Activated T-helper 1 cell treated with anti-CD3 and anti-CD28 coated beads, Interleukin-12 subunit alpha, Interleukin-12 subunit beta, Interleukin-2, Interleukin-4 antibody, amounts not matched to agents 30 ng/mL and 10 ng/mL and 1 ng/mL, durations not matched to agents 14 hours and 24 hours and 36 hours (primary cell): Measurements from ENCODE around the gene TRPM3. TPM values are rescaled to one million over a fixed set of nuclear protein-coding genes. Genes with fewer than 3 reads are reported as not detected.

Experiments used
- DNase-seq: peaks from one replicate; pipeline ENCODE4 v3.0.0; 2021; ENCODE audit warnings: low spot score
- H3K27ac Mint-ChIP-seq: one replicate; pipeline ENCODE4 v1.8.0; 2021; ENCODE audit warnings: mild to moderate bottlenecking, mixed read lengths
- H3K27me3 Mint-ChIP-seq: one replicate; pipeline ENCODE4 v1.8.0; 2022; ENCODE audit warnings: mild to moderate bottlenecking, moderate library complexity, mixed read lengths; ENCODE audit not compliant: insufficient read depth
- H3K36me3 Mint-ChIP-seq: one replicate; pipeline ENCODE4 v1.8.0; 2021; ENCODE audit warnings: low read depth, mixed read lengths
- H3K4me1 Mint-ChIP-seq: one replicate; pipeline ENCODE4 v1.8.0; 2021; ENCODE audit warnings: low read depth, mixed read lengths
- H3K4me3 Mint-ChIP-seq: one replicate; pipeline ENCODE4 v1.8.0; 2021; ENCODE audit warnings: mild to moderate bottlenecking, moderate library complexity, mixed read lengths
- H3K9me3 Mint-ChIP-seq: one replicate; pipeline ENCODE4 v1.8.0; 2021; ENCODE audit warnings: mixed read lengths
- intact Hi-C: fragments of 100-400 bp; cut with micrococcal nuclease; formaldehyde crosslinking; loops from one replicate; pipeline ENCODE4 v1.15.1; 2024
- total RNA-seq: library from RNA; stranded (reverse); gene quantifications from 2 replicates; pipeline ENCODE4 v1.2.3, GENCODE V29; 2022

The TRPM3 gene
- total RNA-seq, 1 donor from 2014 or later: not detected

GRCh38 chr9:70603020-70603411 lies 518.4 kb downstream of the TRPM3 start:
- intact Hi-C loops: loop anchor here (5.0 kb wide), 3 partner anchors 41 to 346 kb away; partner anchors contain the start of gene SMC5
- Mint-ChIP-seq H3K36me3 (no peaks in the 10 kb centered on the region), H3K4me1 (peaks cover 5% of the 10 kb centered on the region), H3K27me3 (peaks cover 2% of the 10 kb centered on the region), H3K27ac (no peak overlapping the region), H3K4me3 (no peak overlapping the region), H3K9me3 (no peaks in the 10 kb centered on the region)
- no peak for DNase-seq

- H3K27me3 Mint-ChIP-seq: peaks cover 2% of the 10 kb centered on the region
These were observed 519.0 kb downstream of the TRPM3 start for GRCh38 chr9:70602321-70603019.

GRCh38 chr9:70601000-70601951 lies 520.1 kb downstream of the TRPM3 start:
- Mint-ChIP-seq H3K9me3 (no peaks in the 10 kb centered on the region), H3K36me3 (no peaks in the 10 kb centered on the region), H3K27me3 (peaks cover 2% of the 10 kb centered on the region), H3K27ac (no peak overlapping the region), H3K4me1 (peaks cover 5% of the 10 kb centered on the region), H3K4me3 (no peak overlapping the region)
- intact Hi-C loops: loop anchor here (5.0 kb wide), 3 partner anchors 39 to 344 kb away; partner anchors contain the start of gene SMC5
- no peak for DNase-seq

More at GRCh38 chr9:70602321-70603019, 519.0 kb downstream of the TRPM3 start:
- H3K9me3 Mint-ChIP-seq: no peaks in the 10 kb centered on the region
- no peaks in the 10 kb centered on the region for H3K36me3 Mint-ChIP-seq
- intact Hi-C loops: loop anchor here (1.0 to 5.0 kb wide), 7 partner anchors 40 to 345 kb away; partner anchors contain the start of genes KLF9 and SMC5
- H3K4me3 Mint-ChIP-seq: no peak overlapping the region
- H3K27ac Mint-ChIP-seq: no peak overlapping the region
- H3K4me1 Mint-ChIP-seq: peaks cover 5% of the 10 kb centered on the region
- peak; percentile 23 for DNase-seq

- no peak for DNase-seq
- intact Hi-C loops: loop anchor here (5.0 kb wide), 3 partner anchors 38 to 343 kb away; partner anchors contain the start of gene SMC5
- H3K4me1 Mint-ChIP-seq: peaks cover 5% of the 10 kb centered on the region
- H3K27me3 Mint-ChIP-seq: peaks cover 2% of the 10 kb centered on the region
- no peaks in the 10 kb centered on the region for H3K9me3 Mint-ChIP-seq
- H3K36me3 Mint-ChIP-seq: no peaks in the 10 kb centered on the region
- no peak overlapping the region for H3K27ac Mint-ChIP-seq
- H3K4me3 Mint-ChIP-seq: no peak overlapping the region
These were observed 520.9 kb downstream of the TRPM3 start for GRCh38 chr9:70600506-70600905.

- H3K4me1 Mint-ChIP-seq: peaks cover 5% of the 10 kb centered on the region
- no peak overlapping the region for H3K27ac Mint-ChIP-seq
- no peaks in the 10 kb centered on the region for H3K9me3 Mint-ChIP-seq
- H3K36me3 Mint-ChIP-seq: no peaks in the 10 kb centered on the region
- intact Hi-C loops: no loop called here
- peaks cover 2% of the 10 kb centered on the region for H3K27me3 Mint-ChIP-seq
- no peak for DNase-seq
- H3K4me3 Mint-ChIP-seq: no peak overlapping the region
These were observed 523.5 kb downstream of the TRPM3 start for GRCh38 chr9:70597886-70598285.

GRCh38 chr9:70595211-70595610 lies 526.2 kb downstream of the TRPM3 start:
- no peaks in the 10 kb centered on the region for H3K36me3 Mint-ChIP-seq
- H3K9me3 Mint-ChIP-seq: no peaks in the 10 kb centered on the region
- intact Hi-C loops: no loop called here
- H3K27me3 Mint-ChIP-seq: peaks cover 2% of the 10 kb centered on the region
- peaks cover 5% of the 10 kb centered on the region for H3K4me1 Mint-ChIP-seq
- H3K27ac Mint-ChIP-seq: no peak overlapping the region
- H3K4me3 Mint-ChIP-seq: no peak overlapping the region
- no peak for DNase-seq

- intact Hi-C loops: no loop called here
- H3K27me3 Mint-ChIP-seq: peaks cover 2% of the 10 kb centered on the region
- H3K4me1 Mint-ChIP-seq: peaks cover 5% of the 10 kb centered on the region
- DNase-seq: no peak
- no peaks in the 10 kb centered on the region for H3K36me3 Mint-ChIP-seq
- H3K27ac Mint-ChIP-seq: no peak overlapping the region
- no peak overlapping the region for H3K4me3 Mint-ChIP-seq
- no peaks in the 10 kb centered on the region for H3K9me3 Mint-ChIP-seq
These were observed 527.0 kb downstream of the TRPM3 start for GRCh38 chr9:70594386-70594944.

GRCh38 chr9:70593241-70593640 lies 528.2 kb downstream of the TRPM3 start:
- Mint-ChIP-seq H3K4me1 (no peaks in the 10 kb centered on the region), H3K27ac (no peak overlapping the region), H3K27me3 (peaks cover 2% of the 10 kb centered on the region), H3K4me3 (no peak overlapping the region), H3K36me3 (peaks cover 2% of the 10 kb centered on the region), H3K9me3 (no peaks in the 10 kb centered on the region)
- intact Hi-C loops: no loop called here
- DNase-seq: no peak

- Mint-ChIP-seq H3K4me3 (no peak overlapping the region), H3K36me3 (peaks cover 2% of the 10 kb centered on the region)
These were observed 531.1 kb downstream of the TRPM3 start for GRCh38 chr9:70590315-70590677.

GRCh38 chr9:70589571-70590314 lies 531.7 kb downstream of the TRPM3 start:
- Mint-ChIP-seq H3K4me1 (no peaks in the 10 kb centered on the region), H3K9me3 (no peaks in the 10 kb centered on the region), H3K27ac (no peak overlapping the region), H3K27me3 (peaks cover 2% of the 10 kb centered on the region), H3K36me3 (peaks cover 2% of the 10 kb centered on the region), H3K4me3 (no peak overlapping the region)
- intact Hi-C loops: no loop called here
- no peak for DNase-seq

More at GRCh38 chr9:70590315-70590677, 531.1 kb downstream of the TRPM3 start:
- intact Hi-C loops: no loop called here
- H3K27ac Mint-ChIP-seq: no peak overlapping the region
- H3K9me3 Mint-ChIP-seq: no peaks in the 10 kb centered on the region
- no peak for DNase-seq
- H3K27me3 Mint-ChIP-seq: peaks cover 2% of the 10 kb centered on the region
- H3K4me1 Mint-ChIP-seq: no peaks in the 10 kb centered on the region

- H3K36me3 Mint-ChIP-seq: peaks cover 2% of the 10 kb centered on the region
- H3K4me1 Mint-ChIP-seq: no peaks in the 10 kb centered on the region
- peaks cover 2% of the 10 kb centered on the region for H3K27me3 Mint-ChIP-seq
- H3K9me3 Mint-ChIP-seq: no peaks in the 10 kb centered on the region
- no peak for DNase-seq
- H3K27ac Mint-ChIP-seq: no peak overlapping the region
- no peak overlapping the region for H3K4me3 Mint-ChIP-seq
- intact Hi-C loops: no loop called here
These were observed 532.4 kb downstream of the TRPM3 start for GRCh38 chr9:70588999-70589398.

GRCh38 chr9:70588381-70588780 lies 533.0 kb downstream of the TRPM3 start:
- intact Hi-C loops: no loop called here
- H3K27ac Mint-ChIP-seq: no peak overlapping the region
- no peaks in the 10 kb centered on the region for H3K4me1 Mint-ChIP-seq
- H3K4me3 Mint-ChIP-seq: no peak overlapping the region
- no peaks in the 10 kb centered on the region for H3K9me3 Mint-ChIP-seq
- DNase-seq: no peak
- H3K36me3 Mint-ChIP-seq: peaks cover 2% of the 10 kb centered on the region
- peaks cover 2% of the 10 kb centered on the region for H3K27me3 Mint-ChIP-seq
